ENCODE measurements around the gene ARMH3.

Gene ARMH3

DNA sequence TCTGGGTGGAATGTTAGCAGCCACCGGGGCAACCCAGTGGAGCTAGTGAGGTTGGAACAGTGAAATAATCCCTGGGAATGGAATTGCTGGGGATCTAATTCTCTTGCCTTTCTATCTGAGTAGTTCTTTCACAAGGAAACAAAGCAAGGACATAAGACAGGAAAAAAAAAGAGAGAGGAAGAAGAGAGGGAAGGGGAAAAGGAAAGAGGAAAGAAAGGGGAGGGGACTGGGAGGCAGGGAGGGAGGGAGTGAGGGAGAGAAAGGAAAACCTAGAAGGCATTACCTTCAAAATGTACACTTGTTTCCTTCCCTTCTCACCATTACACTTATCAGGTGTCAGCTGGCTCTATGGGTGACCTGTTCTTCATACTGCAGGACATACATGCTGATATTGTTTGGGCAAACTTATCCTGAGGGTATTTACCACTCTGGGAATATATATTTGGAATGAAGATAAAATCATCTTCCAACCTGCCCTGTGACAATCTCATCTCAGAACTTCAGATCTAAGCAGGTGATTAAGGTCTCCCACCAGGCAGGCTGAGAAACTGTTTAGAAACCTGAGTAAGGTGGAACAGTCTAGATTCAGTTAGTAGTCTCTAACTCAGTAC is 162.4 kb downstream of the ARMH3 start:
- DNase-seq = no peak

DNA sequence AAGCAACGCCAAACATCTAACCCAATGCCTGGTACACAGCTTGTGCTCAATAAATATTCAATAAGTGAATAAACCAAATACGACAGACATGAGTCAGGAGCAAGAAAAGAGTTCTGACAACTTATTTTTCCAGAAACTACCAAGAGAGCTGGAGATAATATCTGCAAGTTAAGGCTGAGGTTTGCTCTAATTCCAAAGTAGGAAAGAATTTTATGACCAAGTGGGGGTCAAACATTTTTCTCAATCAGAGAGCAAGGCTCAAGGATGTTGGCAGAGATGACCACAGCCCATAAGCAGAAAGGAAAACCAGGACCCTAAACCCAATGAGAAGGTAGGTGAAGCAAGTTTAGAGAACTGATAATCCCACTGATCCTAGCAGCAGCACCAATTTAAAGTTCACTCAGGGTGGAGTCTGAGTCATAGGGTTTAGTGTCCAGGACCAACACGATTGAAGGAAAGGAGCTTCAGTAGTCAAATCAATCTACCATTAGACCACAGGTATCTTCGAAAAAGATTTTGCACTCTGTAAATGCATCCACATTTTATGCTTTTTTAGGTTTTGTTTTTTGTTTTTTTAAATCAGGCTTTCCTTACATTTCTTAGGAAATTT is 163.1 kb downstream of the ARMH3 start:
- no peak for DNase-seq

DNA sequence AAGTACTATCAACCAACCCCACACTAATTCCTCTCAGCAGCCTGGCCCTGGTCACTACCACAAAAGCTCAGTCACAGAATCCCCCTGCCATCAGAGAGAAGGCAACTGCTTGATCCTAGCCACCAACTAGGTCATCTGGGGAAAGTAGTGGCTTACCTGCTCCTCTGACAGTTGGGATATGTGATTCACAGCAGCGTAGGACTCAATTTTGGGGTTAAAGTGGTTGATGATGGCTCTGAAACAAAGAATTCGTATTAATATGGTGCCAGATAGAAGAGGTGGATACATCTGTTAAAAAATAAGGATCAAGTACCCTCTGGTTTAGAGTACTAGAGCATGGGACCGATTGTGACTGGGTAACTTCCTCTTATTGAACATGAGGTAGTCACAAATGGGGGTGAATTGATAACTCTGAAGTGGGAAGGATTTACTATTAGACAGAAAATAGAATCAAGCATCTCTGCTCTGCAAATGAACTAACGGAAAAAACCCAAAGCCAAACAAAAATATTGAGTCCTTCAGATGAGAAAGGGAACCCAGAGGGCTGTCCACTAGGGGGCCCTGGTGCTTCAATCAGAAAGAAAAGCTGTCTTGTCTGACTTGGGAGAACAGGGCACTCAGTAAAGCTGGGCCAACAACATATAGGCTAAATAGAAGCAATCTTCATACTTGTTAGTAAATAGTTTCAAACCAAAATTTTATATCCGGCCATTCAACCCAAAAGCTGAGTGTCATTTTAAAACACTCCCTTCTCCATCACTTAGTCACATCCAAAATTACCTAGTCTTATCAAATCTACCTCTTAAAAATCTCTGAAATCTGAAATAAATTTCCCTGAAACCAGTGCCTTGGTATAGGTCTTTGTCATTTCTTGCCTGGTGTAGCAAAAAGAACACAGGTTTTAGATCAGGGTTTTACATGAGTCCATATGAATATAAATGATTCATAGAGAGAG is 166.4 kb downstream of the ARMH3 start:
- no peak for DNase-seq

DNA sequence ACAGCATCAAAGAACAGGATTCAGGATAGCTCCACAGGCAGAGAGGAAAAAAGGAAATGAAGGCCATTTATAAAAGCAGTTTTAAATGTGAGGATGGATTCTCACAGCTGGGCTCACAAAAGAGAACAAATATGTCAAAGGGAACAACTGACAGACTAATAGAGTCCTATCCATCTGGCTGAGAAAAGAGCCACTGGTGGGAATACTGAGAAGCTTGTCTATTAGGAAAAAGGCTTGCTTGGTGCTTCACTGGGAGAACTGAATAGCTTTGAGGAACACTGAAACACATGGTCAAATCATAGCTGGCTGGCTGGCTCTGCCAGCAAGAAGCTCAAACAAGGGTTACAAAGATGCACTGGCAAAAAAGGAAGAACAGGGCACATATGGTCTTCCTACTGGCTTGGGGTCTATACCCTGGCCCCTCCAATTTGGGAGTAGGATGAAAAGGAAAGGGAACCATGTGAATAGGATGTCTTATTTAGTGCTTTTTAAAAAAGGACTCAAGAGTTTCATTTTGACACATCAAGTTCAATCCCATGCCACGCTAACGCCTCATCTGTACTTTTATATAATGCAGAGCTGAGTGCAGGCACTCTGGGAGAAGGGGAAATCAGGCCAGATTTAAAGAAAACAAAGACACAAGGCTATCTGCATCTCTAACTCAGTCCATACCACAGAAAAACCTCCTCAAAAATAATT is 167.6 kb downstream of the ARMH3 start:
- DNase-seq = no peak

DNA sequence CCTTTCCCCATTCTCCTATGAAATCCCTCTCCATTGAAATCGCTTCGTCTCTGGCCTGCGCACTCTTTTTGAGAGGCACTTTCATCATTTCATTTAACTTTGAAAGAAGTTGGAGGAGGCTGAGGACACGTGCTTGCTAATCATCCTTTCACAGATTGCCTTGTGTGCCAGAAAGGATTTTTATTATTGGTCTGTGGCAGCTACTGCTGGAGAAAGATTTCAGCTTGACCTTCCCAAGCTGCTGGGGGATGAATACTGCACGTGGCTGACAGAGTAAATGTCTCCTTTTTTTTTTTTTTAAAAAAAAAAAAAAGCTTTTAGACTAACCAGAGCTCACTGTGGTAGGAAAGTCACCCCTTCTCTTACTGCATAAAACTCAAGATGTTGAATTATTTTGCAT is 168.2 kb downstream of the ARMH3 start:
- DNase-seq = no peak

DNA sequence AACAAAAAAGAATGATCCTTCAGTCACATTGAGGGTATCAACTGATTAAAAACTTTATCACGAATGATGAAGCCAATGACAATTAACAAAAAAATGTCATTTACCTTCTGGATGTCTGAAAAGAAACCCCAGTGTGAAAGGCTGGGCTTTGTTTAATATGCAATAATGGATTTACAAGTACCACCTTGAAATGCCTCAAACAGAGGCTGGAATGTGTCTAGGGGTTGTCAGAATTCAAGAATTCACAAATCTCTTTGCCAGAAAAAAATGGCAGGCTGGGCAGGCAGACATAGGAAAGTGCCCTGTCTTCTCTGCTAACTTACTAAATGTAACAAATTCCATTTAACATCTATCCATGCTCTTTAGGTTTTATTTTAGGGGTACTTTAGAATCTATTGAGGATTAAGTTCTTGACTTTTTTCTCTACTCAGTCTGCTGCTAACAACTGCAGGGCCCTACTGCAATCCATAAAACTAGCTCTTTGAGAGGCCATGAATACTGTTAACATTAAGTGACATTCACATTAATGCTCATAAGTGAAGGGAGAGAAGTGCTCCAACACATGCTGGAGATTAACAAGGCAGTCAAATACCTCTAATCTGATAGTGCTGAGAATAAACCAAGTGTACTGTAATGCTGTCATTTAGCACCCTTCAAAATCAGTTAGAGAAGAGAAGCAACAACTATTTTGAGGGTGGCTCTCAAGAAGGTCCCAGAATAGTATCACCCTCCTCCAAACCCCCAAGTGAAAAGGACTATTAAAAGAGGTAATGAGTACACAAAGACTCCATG is 169.3 kb downstream of the ARMH3 start:
- no peak for DNase-seq

DNA sequence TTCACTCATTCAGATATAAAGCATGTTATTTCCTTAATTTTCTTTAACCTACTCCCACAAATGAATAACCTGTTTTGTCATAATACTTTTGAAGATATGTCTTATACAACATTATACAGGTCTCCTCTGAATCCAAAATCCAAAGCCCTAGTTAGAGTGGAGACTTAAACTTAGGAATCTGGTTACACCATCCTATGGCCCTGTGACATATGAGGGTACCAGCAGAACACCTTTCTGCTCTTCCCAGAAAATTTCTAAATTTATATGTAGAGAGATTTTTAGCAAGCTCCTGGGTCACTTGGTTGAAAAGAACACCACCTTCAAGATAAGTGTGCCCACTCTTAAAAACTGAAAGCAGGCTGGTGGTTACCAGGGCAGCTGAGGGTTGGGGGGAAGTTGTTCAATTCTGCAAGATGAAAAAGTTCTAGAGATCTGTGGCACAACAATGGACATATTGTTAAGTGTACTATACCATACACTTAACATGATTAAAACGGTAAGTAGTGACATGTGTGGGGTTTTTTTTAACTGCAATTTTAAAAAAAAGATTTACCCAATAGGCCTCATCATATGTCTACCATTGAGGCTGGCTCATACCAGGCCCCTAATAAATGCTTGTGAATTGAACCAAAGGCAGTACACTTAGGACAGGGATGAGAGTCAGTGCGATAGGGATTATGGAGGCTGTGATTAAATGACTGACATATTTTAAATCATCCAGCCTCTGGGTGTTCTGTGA is 174.8 kb downstream of the ARMH3 start:
- no peak for DNase-seq

DNA sequence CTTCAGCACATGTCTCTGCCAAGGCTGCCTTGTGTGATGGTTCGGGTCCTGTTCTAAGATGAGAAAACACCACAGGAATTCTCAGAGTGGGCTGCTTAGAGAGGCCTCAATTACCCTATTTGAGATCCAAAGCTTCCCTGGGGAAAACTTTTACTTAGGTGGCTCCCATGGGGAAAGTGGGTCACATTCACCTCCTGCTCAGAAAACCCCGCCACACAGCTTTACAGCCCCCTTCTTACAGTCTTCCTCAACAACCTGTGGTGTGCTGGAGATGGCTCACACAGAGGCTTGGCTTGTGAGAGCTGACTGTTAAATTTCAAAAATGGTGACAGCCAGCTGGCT is 175.8 kb downstream of the ARMH3 start:
- DNase-seq = no peak

DNA sequence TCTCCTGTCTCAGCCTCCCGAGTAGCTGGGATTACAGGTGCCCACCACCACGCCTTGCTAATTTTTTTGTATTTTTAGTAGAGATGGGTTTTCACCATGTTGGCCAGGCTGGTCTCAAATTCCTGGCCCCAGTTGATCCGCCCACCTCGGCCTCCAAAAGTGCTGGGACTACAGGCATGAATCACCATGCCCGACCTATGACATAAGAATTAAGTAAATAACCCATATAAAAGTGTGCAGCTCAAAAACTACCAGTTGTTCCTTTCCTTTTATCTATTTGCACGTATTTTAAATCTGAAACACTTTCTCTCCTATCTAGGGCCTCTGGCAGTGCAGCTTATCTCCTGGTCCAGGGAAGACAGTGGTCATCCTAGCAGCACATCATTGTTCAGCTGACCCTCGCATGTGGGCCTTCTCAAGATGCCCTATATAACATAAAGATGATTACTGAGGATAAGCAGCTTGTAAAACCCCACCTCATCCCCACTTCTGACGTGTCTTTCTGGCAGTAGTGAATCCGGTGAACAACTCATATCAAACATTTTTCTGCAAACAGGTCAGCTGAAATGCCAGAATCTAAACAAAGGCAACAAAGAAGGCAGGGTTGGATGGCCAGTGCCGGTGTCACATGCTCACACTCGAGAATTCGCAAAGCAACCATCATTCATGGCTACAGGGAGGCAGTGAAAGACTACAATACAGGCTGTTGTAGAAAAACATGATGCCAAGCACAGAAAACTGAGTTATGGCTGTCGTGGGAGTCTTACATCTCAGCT is 176.3 kb downstream of the ARMH3 start:
- DNase-seq = no peak

DNA sequence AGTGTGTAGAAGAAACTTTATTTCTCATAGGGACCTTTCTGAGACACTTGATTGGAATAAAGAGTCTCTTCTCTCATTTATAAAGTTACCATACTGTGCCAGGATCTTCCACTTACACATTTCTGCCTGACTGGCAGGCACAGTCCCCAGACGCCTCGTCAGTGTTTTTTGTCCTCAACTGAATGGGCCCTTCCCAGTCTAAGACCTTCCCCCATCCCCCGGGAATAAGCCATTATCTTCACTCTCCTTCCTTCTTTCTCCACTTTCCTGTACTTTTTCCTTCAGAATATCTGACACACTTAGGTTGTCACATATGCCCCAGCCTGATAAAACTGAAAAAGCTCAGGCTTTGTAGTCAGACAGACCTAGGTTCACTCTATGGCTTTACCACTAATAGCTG is 177.1 kb downstream of the ARMH3 start:
- DNase-seq = no peak

DNA sequence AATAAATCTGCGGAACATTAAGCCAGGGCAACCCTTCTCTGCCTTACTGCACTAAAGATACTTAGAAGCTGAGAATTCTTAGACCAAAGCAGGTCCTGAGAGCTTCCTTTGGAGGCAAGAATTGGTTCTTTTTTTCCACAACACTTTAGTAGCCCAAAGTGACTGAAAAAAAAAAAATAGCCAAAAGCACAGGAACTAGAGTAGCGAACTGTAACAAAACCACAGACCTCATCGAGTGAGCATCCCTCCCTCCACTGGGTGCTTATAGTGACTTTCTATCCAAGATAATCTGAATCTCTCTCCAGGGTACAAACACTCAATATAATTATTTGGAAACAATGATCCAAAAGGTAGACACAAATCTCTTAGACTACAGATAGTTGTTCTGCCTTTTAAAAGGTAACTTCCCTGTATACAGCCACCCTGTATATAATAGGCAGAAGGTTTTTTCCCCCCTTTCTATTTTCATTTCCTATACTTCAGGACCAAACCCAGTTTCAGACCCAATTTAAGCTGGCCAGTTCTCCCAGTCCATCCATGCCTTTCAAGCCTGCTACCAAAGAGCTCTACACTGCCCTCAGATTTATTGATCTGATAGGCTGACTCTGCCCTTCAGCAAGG is 180.8 kb downstream of the ARMH3 start:
- no peak for DNase-seq

DNA sequence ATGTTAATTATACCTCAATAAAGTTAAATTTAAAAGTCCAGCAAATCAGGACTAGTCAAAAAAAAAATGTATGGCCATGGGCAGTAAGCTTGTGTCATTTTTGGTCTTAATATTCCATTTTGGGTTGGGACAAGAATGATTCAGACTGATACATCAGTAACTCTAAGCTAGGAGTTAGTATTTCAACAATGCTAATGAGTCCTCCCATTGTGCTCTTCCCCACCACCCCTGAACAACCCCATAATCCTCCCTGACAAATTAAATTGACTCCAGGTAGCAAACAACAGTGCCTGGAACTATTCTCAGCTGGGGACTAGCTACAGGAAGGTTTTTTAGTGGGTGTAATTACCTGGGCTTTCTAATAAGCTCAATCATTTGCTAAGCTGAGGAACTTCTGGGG is 181.7 kb downstream of the ARMH3 start:
- no peak for DNase-seq

DNA sequence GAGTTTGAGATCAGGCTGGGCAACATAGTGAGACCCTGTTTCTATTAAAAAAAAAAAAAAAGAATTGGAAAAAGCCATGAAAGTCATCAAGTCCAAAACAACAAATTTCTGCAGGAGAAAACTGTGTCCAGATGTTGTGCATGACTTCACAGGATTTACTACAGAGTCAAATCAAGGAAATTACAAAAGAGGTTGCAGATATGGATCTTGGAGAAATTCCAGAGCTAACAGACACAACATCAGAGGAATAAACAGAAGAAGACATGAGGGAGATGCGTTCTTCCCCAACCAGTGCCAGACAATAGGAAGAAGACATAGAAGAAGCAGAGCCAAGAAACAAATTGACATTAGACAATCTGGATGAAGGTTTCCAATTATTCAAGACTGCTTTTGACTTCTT is 188.0 kb downstream of the ARMH3 start:
- no peak for DNase-seq

DNA sequence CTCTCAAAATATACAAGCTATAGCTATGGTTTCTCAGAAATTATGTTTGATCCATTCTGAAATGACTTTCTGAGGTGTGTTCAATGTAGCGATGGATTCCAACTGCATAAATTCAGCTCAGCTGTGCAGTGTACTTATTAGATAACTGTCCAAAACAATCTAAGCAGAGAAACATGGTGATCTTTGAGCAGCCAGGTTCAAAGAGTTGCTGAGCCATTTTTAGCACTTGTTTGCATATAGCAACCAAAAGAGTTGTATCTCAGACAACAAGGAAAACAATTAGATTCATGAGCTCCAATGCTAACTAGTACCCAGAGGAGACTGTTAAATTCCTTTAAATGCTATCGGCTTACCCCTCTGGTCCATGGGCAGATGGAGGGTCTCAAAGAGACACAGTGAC is 196.4 kb downstream of the ARMH3 start:
- DNase-seq = no peak

DNA sequence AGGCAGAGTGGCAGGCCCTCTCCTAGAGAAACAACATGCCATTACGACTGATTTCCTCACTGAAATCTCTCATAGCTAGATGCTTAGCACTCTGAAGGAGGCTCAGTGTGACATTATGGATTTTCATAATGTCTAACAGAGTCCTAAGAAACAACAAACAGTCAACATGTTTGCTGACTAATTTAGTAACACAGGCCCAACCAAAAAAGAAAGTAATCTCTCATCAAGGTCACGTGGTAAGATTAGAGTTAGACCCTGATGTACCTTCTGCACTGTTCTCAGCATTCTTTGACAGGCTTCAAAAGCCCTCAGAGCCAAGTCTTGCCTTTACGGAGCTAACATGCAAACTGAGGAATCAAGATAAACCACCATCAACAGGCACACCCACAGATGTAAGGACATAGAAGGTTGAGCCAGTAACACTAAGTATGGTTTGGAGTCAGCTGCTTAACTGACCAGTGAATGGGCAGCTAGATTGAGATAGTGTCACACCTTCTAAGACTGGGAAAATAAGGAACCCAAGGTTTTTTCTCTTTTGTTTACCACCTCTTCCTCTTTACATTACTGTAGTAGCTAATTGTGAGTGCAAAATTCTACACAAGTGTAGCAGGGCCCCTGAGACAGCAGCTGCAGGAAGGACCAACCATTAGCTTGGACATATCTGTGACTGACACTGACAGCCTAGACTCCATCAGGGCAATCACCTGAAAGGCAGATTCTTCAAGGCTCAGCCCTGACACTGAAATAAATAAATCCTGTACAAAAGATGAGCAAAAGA is 197.1 kb downstream of the ARMH3 start:
- DNase-seq = no peak

DNA sequence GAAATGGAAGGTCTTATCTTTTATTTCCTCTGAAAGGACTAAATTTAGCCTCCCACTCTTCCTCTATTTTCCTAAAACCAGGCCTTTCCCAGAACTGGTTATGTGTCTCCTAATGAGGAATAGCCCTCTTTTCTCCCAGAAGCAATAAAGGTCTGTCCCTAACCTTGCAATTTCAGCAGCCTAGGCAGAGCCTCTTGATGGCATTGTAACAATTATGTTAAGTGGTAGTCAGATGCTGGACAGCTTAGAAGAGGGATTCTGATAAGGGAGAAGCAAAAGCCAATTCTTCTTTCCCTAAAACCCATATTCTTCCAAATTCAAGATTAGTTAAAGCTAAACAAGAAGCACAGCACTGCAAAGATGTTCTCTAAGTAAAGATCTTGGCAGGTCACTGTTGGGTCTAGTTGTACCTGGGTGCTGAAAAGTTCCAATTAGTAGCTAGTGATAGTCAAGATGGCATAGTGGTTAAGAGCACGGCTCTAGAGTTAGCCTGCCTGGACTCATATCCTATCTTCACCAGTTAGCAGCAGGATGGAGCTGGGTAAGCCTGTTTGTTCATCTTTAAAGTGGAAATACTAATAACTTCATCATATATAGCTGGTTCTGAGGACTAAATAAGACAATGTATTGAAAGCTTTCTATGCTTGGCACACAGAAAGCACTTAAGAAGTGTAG is 198.0 kb downstream of the ARMH3 start:
- DNase-seq = no peak

DNA sequence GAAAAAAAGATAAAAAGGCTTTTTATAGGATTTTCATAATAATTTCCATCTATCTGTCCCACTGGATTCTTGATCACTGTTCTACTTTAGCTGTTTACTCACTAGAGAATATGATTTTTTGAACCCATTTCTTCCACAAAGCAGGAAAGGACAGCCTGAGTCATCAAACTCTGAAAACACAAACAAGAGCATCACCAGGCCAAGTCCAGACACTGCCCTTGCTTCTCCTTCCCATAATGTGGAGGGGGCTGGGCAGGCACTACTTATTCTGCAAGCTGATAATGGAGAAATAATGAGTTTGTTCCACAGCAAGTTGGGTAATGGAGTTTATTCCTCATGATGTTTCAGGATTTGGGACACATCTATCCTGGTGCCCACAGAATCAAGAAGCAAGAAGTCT is 199.3 kb downstream of the ARMH3 start:
- DNase-seq = no peak

DNA sequence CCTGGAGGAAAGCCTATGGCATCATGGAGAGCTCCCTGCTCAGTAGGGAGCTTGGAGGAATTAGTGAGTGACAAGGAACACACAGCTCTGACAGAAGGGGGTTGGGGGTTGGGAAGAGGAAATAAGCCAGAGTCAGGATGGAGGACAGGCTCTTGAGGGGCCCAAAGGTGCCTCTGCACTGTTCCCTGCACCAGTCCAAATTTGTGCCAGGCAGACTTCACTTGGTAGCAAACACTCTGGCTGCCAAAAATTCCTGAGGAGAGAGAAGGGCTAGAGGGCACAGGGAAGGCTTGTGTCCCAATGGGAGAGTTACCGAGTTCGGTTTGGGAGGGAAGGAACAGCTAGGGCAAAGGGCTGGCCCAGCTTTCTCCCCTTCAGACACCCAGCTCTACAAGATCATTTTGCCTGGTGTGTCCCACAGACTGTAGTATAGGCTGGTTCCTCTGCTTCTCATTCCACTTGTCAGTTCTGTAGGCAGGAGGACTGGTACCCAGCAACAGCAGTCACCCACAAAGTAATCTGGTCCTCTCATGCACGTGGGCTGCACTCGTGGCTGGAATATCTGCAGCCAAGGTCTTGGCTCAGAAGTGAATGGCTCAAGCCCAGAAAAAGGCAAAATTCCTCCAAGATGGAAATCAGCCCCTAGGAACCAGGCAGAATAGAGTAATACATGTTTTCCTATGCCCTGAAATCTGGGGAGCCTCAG is 204.4 kb downstream of the ARMH3 start:
- DNase-seq = no peak

DNA sequence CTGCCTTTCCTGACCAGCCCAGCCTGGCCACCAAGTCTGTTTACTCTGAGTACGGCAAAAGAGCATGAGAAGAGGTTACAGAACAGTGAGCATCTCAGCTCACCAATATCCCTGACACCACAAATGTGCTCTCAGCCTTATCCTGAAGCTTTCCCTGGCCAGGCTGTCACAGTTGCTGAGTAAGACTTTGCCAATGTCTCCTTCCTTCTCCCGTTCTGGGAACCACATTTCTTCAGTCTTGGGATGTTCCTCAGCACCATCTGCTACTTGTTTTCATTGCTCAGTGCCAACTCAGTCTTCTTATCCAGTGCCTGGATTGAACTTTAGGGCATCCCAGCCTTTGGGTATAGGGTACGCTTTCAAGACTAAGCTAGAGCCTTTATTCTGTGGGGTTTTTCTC is 205.2 kb downstream of the ARMH3 start:
- no peak for DNase-seq

All from NCI-H2171 (cell line).